ENCODE measurements around the gene TMOD2. TPM values are rescaled to one million over a fixed set of nuclear protein-coding genes. Genes with fewer than 3 reads are reported as not detected.
A peak's percentile ranks its signal among the peaks of the same experiment; 100 is the strongest.
"Not testable (repeated sequence)": the region's sequence is repeated elsewhere in the genome, so short reads cannot be mapped to it uniquely, and the experiment has no call there.

The TMOD2 gene
- total RNA-seq, 1 experiment from 2014 or later: 0.52 TPM

DNA sequence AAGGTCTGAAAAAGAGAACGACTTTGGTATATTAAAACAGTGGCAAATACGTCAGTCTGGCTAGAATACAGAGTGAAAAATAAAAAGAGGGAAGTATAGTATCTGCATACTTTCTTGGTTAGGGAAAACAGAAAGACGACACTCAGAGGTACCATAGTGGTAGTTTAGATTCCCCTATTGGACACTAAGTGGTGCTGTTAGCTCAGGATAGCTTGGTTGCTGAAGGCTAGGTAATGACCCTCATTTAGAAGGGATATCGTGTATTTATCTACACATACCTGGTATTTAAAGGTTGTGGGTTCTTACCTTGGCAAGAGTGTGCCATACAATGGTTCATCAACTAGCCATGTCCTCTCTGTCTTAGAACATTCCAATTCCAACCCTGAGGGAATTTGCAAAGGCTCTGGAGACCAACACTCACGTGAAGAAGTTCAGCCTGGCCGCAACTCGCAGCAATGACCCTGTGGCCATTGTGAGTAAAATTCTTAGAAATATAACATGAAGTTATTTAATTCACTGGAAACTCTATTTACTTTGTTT, 31.0 kb downstream of the TMOD2 start:
- Histone ChIP-seq H3K36me3 (ENCODE audit: control insufficient read depth, insufficient read depth, low read length) (no peaks in the 10 kb centered on the region), H3K27me3 (replicated peaks; ENCODE audit: control insufficient read depth, insufficient read depth, low read length) (no peaks in the 10 kb centered on the region), H3K9me3 (no peaks in the 10 kb centered on the region), H3K4me1 (no peaks in the 10 kb centered on the region), H3K4me3 (ENCODE audit: low read depth, low read length) (no peak overlapping the region)
- ChIA-PET CTCF (no interaction called here), POLR2A (no interaction called here)
- H3K9me3 Mint-ChIP-seq (ENCODE audit: unreplicated experiment): no peaks in the 10 kb centered on the region
- intact Hi-C loops (cut with micrococcal nuclease; ENCODE audit: unreplicated experiment): loop anchor here (1.0 to 2.0 kb wide), 2 partner anchors 125 to 296 kb away; no protein-coding TSS in a partner anchor
- TF ChIP-seq, protein P1, sequence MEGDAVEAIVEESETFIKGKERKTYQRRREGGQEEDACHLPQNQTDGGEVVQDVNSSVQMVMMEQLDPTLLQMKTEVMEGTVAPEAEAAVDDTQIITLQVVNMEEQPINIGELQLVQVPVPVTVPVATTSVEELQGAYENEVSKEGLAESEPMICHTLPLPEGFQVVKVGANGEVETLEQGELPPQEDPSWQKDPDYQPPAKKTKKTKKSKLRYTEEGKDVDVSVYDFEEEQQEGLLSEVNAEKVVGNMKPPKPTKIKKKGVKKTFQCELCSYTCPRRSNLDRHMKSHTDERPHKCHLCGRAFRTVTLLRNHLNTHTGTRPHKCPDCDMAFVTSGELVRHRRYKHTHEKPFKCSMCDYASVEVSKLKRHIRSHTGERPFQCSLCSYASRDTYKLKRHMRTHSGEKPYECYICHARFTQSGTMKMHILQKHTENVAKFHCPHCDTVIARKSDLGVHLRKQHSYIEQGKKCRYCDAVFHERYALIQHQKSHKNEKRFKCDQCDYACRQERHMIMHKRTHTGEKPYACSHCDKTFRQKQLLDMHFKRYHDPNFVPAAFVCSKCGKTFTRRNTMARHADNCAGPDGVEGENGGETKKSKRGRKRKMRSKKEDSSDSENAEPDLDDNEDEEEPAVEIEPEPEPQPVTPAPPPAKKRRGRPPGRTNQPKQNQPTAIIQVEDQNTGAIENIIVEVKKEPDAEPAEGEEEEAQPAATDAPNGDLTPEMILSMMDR (IDR thresholded peaks at IDR 0.05; ENCODE audit: insufficient read depth in 1 of 2, low read depth in 1 of 2, low read length in 1 of 2, severe bottlenecking in 1 of 2, unreplicated experiment in 1 of 2): peak; percentile 28 to 51
- no TSS peak for BruUV-seq (replicated peaks)
- H3K36me3 Mint-ChIP-seq (ENCODE audit: insufficient read depth, unreplicated experiment): no peaks in the 10 kb centered on the region
- no peaks in the 10 kb centered on the region for H3K27me3 Mint-ChIP-seq (ENCODE audit: insufficient read depth, unreplicated experiment)
- no peak overlapping the region for H3K4me3 Mint-ChIP-seq (ENCODE audit: unreplicated experiment)
- peak in 1 of 2 experiments; percentile 26 for DNase-seq
- no peaks in the 10 kb centered on the region for H3K4me1 Mint-ChIP-seq (ENCODE audit: low read depth, unreplicated experiment)
- H3K27ac Mint-ChIP-seq (ENCODE audit: unreplicated experiment): no peak overlapping the region

DNA sequence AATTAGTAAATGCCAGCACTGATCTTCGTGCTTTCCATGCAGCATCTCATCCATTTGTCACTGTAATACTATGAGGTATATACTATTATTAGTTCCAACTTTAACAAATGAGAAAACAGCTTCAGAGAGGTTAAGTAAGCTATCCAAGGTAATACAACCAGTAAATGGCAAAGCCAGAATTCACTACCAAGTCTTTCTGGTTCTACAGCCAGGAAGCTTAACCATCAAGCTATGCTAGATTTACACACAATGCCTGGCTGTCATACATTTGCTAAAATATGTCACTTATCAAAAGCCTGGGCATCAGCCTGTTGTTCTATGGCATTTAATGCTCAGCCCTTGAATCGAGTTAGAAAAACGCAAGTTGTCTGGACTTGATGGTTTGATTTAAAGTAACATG, 32.6 kb downstream of the TMOD2 start:
- no peaks in the 10 kb centered on the region for H3K36me3 ChIP-seq (ENCODE audit: control insufficient read depth, insufficient read depth, low read length)
- no peak overlapping the region for H3K4me3 ChIP-seq (ENCODE audit: low read depth, low read length)
- no peaks in the 10 kb centered on the region for H3K27me3 ChIP-seq (replicated peaks; ENCODE audit: control insufficient read depth, insufficient read depth, low read length)
- no TSS peak for BruUV-seq (replicated peaks)
- H3K4me1 ChIP-seq: no peaks in the 10 kb centered on the region
- DNase-seq: no peak
- ChIA-PET CTCF (no interaction called here), POLR2A (no interaction called here)
- TF ChIP-seq, protein P1 (IDR thresholded peaks at IDR 0.05; ENCODE audit: insufficient read depth in 1 of 2, low read depth in 1 of 2, low read length in 1 of 2, severe bottlenecking in 1 of 2, unreplicated experiment in 1 of 2): no peak
- H3K4me1 Mint-ChIP-seq (ENCODE audit: low read depth, unreplicated experiment): no peaks in the 10 kb centered on the region
- H3K4me3 Mint-ChIP-seq (ENCODE audit: unreplicated experiment): no peak overlapping the region
- peaks cover 9% of the 10 kb centered on the region for H3K27me3 Mint-ChIP-seq (ENCODE audit: insufficient read depth, unreplicated experiment)
- no peaks in the 10 kb centered on the region for H3K9me3 Mint-ChIP-seq (ENCODE audit: unreplicated experiment)
- H3K36me3 Mint-ChIP-seq (ENCODE audit: insufficient read depth, unreplicated experiment): no peaks in the 10 kb centered on the region
- no peaks in the 10 kb centered on the region for H3K9me3 ChIP-seq
- intact Hi-C loops (cut with micrococcal nuclease; ENCODE audit: unreplicated experiment): loop anchor here (2.0 kb wide), 1 partner anchor 295 kb away; no protein-coding TSS in a partner anchor
- H3K27ac Mint-ChIP-seq (ENCODE audit: unreplicated experiment): no peak overlapping the region

DNA sequence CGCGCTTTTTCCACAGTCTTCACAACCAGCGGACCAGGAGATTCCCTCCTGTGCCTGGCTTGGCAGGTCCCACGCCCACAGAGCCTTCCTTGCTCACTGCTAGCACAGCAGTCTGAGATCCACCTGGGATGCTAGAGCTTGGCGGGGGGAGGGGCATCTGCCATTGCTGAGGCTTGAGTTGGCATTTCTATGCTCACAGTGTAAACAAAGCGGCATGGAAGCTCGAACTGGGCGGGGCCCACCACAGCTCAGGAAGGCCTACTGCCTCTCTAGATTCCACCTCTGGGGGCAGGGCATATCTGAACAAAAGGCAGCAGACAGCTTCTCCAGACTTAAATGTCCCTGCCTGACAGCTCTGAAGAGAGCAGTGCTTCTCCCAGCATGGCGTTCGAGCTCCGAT, 35.7 kb downstream of the TMOD2 start:
- peaks cover 16% of the 10 kb centered on the region for H3K27me3 Mint-ChIP-seq (ENCODE audit: insufficient read depth, unreplicated experiment)
- POLR2A ChIA-PET; H3K4me3 Mint-ChIP-seq (ENCODE audit: unreplicated experiment); H3K27me3 ChIP-seq (replicated peaks; ENCODE audit: control insufficient read depth, insufficient read depth, low read length); H3K27ac Mint-ChIP-seq (ENCODE audit: unreplicated experiment); H3K4me3 ChIP-seq (ENCODE audit: low read depth, low read length); H3K36me3 Mint-ChIP-seq (ENCODE audit: insufficient read depth, unreplicated experiment); BruUV-seq (replicated peaks); H3K4me1 Mint-ChIP-seq (ENCODE audit: low read depth, unreplicated experiment); CTCF ChIA-PET; H3K9me3 Mint-ChIP-seq (ENCODE audit: unreplicated experiment); H3K9me3 ChIP-seq; intact Hi-C loops (cut with micrococcal nuclease; ENCODE audit: unreplicated experiment); H3K4me1 ChIP-seq; H3K36me3 ChIP-seq (ENCODE audit: control insufficient read depth, insufficient read depth, low read length): not testable (repeated sequence)
- peak; percentile 18 to 50 for DNase-seq

DNA sequence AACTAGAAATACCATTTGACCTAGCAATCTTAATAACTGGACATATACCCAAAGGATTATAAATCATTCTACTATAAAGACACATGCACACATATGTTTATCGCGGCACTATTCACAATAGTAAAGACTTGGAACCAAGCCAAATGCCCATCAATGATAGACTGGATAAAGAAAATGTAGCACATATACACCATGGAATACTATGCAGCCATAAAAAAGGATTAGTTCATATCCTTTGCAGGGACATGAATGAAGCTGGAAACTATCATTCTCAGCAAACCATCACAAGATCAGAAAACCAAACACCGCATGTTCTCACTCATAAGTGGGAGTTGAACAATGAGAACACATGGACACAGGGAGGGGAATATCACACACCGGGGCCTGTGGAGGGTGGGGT, 41.1 kb downstream of the TMOD2 start:
- H3K9me3 ChIP-seq; H3K27ac Mint-ChIP-seq (ENCODE audit: unreplicated experiment); H3K4me3 ChIP-seq (ENCODE audit: low read depth, low read length); BruUV-seq (replicated peaks); H3K4me1 ChIP-seq; H3K4me1 Mint-ChIP-seq (ENCODE audit: low read depth, unreplicated experiment); DNase-seq; H3K36me3 ChIP-seq (ENCODE audit: control insufficient read depth, insufficient read depth, low read length); H3K4me3 Mint-ChIP-seq (ENCODE audit: unreplicated experiment); H3K9me3 Mint-ChIP-seq (ENCODE audit: unreplicated experiment); POLR2A ChIA-PET; CTCF ChIA-PET; H3K27me3 ChIP-seq (replicated peaks; ENCODE audit: control insufficient read depth, insufficient read depth, low read length); H3K36me3 Mint-ChIP-seq (ENCODE audit: insufficient read depth, unreplicated experiment); intact Hi-C loops (cut with micrococcal nuclease; ENCODE audit: unreplicated experiment): not testable (repeated sequence)
- peaks cover 22% of the 10 kb centered on the region for H3K27me3 Mint-ChIP-seq (ENCODE audit: insufficient read depth, unreplicated experiment)
